Measurements from ENCODE around the gene TOX2.

- TF ChIP-seq CTCF (conservative IDR thresholded peaks at IDR 0.05; ENCODE audit: low read depth, low read length) (no peak), EZH2 (IDR thresholded peaks at IDR 0.05; ENCODE audit: low read length, unreplicated experiment) (no peak)
Measured at GRCh38 chr20:44040202-44040915, 125.7 kb downstream of the TOX2 start.

Measured in PC-3 (cell line).